HCT116 (cell line): Measurements from ENCODE around the gene USH1C.

Experiments used
- CTCF ChIP-seq, 3 experiments: fragments of 200-600 bp in 1 of 3; sonication (generic) in 1 of 3; IDR thresholded peaks in 2 of 3; conservative IDR thresholded peaks in 1 of 3; 2 replicates each; pipeline ENCODE4 v1.5.1; 2012 to 2017; ENCODE audit warnings: low read depth in 2 of 3, low read length in 2 of 3, antibody characterized with exemption in 1 of 3, borderline replicate concordance in 1 of 3, control low read depth in 1 of 3, mild to moderate bottlenecking in 1 of 3, mixed read lengths in 1 of 3, mixed run types in 1 of 3, moderate library complexity in 1 of 3; ENCODE audit not compliant: insufficient read depth in 1 of 3
- EZH2 ChIP-seq: fragments of 200-600 bp; sonication (generic); IDR thresholded peaks from 2 replicates; pipeline ENCODE4 v1.6.1; 2017; ENCODE audit warnings: antibody characterized with exemption, mixed run types
- POLR2AphosphoS5 ChIP-seq: IDR thresholded peaks from 2 replicates; pipeline ENCODE4 v1.6.1; 2011; ENCODE audit warnings: mild to moderate bottlenecking, low read depth, low read length, moderate library complexity
- SRF ChIP-seq: IDR thresholded peaks from 2 replicates; pipeline ENCODE4 v1.6.1; 2012; ENCODE audit warnings: low read depth
- ZBTB33 ChIP-seq: IDR thresholded peaks from 2 replicates; pipeline ENCODE4 v1.6.1; 2011; ENCODE audit warnings: mild to moderate bottlenecking, low read length, moderate library complexity; ENCODE audit not compliant: insufficient replicate concordance; ENCODE audit errors: extremely low read depth

DNA sequence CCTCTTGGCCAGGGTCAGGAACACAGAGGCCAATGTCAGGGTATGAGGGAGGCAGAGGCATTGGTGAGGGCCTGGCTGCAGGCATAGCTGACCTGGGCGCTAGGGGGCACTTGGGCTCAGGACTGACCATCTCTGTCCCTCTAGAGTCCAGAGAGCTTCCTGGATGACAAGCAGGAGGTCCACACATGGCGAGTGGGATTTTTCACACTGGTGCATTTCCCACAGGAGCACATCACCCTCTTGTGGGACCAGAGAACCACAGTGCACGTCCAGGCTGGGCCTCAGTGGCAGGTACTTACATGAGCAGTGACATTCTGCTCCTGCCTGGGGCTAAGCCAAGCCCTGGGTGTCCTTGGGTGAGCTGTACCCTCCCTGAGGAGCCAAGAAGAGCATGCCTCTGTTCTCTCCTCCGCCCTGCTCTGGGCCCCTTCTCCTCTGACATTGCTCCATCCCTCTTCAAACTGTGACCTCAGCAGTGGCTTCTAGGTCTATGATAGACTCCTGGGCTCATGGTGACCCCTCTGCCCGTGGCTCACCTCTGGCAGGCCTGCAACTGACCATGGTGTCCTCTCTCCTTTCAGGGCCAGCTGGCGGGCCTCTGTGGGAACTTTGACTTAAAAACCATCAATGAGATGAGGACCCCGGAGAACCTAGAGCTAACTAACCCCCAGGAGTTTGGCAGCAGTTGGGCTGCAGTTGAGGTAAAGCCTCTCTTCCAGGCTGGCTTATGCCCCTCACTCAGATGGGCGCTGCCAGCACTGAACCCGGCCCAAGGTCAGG, 49.4 kb upstream of the USH1C start:
- TF ChIP-seq EZH2 (no peak), CTCF (IDR thresholded peaks at IDR 0.05 in 2 of 3, conservative IDR thresholded peaks at IDR 0.05 in 1 of 3; ENCODE audit: borderline replicate concordance in 1 of 3, insufficient read depth in 1 of 3, low read depth in 2 of 3, low read length in 2 of 3) (no peak), SRF (no peak), POLR2AphosphoS5 (no peak), ZBTB33 (no peak)
